Spleen (tissue), 11 donors: Measurements from ENCODE around the gene PTBP3. TPM values are rescaled to one million over a fixed set of nuclear protein-coding genes. Genes with fewer than 3 reads are reported as not detected.
"Not testable (repeated sequence)": the region's sequence is repeated elsewhere in the genome, so short reads cannot be mapped to it uniquely, and the experiment has no call there.

ENCODE experiments used
- DNase-seq: peaks from one replicate; pipeline ENCODE4 v3.0.0-alpha.2; 2020
- H3K27ac ChIP-seq, 8 donors: fragments of 200-600 bp; sonication (generic) in 7 of 8; 1 replicate in 4 of 8; 2 replicates in 4 of 8; pipeline versions ENCODE4 v1.5.0 to v1.8.0; 2016 to 2021; ENCODE audit warnings: inconsistent platforms in 4 of 8, mild to moderate bottlenecking in 4 of 8, moderate library complexity in 1 of 8
- H3K27me3 ChIP-seq, 7 donors: fragments of 200-600 bp; sonication (generic) in 6 of 7; replicated peaks in 1 of 7; 1 replicate in 4 of 7; 2 replicates in 3 of 7; pipeline versions ENCODE4 v1.5.0 to v1.8.0; 2016 to 2021; ENCODE audit warnings: inconsistent platforms in 3 of 7, mild to moderate bottlenecking in 1 of 7
- H3K36me3 ChIP-seq, 6 donors: fragments of 200-600 bp; sonication (generic) in 5 of 6; 1 replicate in 4 of 6; 2 replicates in 2 of 6; pipeline versions ENCODE4 v1.5.0 to v1.8.0; 2016 to 2021; ENCODE audit warnings: inconsistent platforms in 2 of 6
- H3K4me1 ChIP-seq, 6 donors: fragments of 200-600 bp; sonication (generic) in 5 of 6; 1 replicate in 3 of 6; 2 replicates in 3 of 6; pipeline versions ENCODE4 v1.5.0 to v1.8.0; 2016 to 2021; ENCODE audit warnings: inconsistent platforms in 3 of 6
- H3K4me3 ChIP-seq, 8 donors: fragments of 200-600 bp; sonication (generic) in 7 of 8; 1 replicate in 4 of 8; 2 replicates in 4 of 8; pipeline versions ENCODE4 v1.5.0 to v1.8.0; 2016 to 2021; ENCODE audit warnings: inconsistent platforms in 4 of 8, mild to moderate bottlenecking in 4 of 8, moderate library complexity in 2 of 8
- H3K9me3 ChIP-seq, 8 donors: fragments of 200-600 bp; sonication (generic) in 7 of 8; 1 replicate in 4 of 8; 2 replicates in 4 of 8; pipeline versions ENCODE4 v1.5.0 to v1.8.0; 2016 to 2021; ENCODE audit warnings: inconsistent platforms in 4 of 8
- CTCF ChIP-seq, 11 experiments: fragments of 200-600 bp in 7 of 11; fragments of 450-650 bp in 4 of 11; sonication (generic) in 4 of 11; IDR thresholded peaks in 8 of 11; conservative IDR thresholded peaks in 3 of 11; 1 replicate in 7 of 11; 2 replicates in 4 of 11; pipeline versions ENCODE4 v1.4.0 to v1.8.0; 2016 to 2021; ENCODE audit warnings: antibody characterized with exemption in 11 of 11, inconsistent platforms in 4 of 11, mild to moderate bottlenecking in 1 of 11
- POLR2A ChIP-seq, 3 donors: fragments of 450-650 bp; IDR thresholded peaks; one replicate each; pipeline ENCODE4 v1.5.1; 2017; ENCODE audit warnings: antibody characterized with exemption in 3 of 3, mild to moderate bottlenecking in 1 of 3
- POLR2AphosphoS5 ChIP-seq, 3 donors: sonication (generic); formaldehyde crosslinking; IDR thresholded peaks; one replicate each; pipeline ENCODE4 v1.5.1; 2017; ENCODE audit warnings: antibody characterized with exemption in 3 of 3
- WGBS, 5 donors: extraction: QIAGEN DNeasy Blood & Tissue Kit in 3 of 5; methylation state at CpG; one replicate each; pipeline versions ENCODE4 v1.1.5 to v1.1.7; 2013 to 2018; 5-methylcytosine and 5-hydroxymethylcytosine counted together
- intact Hi-C: fragments of 100-400 bp; cut with DNase I; formaldehyde crosslinking; loops from one replicate; pipeline ENCODE4 v1.15.0; 2023; ENCODE audit warnings: low total_unique reads
- polyA plus RNA-seq, 3 donors: library from polyadenylated mRNA; stranded (reverse); fragments of 200-250 nt; gene quantifications; one replicate each; pipeline ENCODE4 v1.2.1, GENCODE V29; 2013
- total RNA-seq, 7 donors: library from RNA; depleted of rRNA in 3 of 7; stranded (reverse); fragments of >200 nt in 3 of 7; fragmentation: NEBNext Ultra II Directional in 4 of 7; extraction: Animal tissue kit (Norgen Biotek cat#: 25700) in 4 of 7; gene quantifications; one replicate each; pipeline versions ENCODE4 v1.1.0 to v1.2.1, GENCODE V29; 2016 to 2021
- donor health status: healthy with polysubstance abuse.
- donor health status: DM: no; HTN: no; CAD: no; lungs with moderate emphysema.
- donor health status: DM: no; HTN: no; CAD: no.
- donor health status: Bipolar disorder and iron deficiency.
- donor health status: healthy.
- donor health status: DM: no; HTN: no; CAD: no.
- donor health status: DM: yes; HTN: yes; CAD: no.

PTBP3 gene
- total and polyA plus RNA-seq, 10 donors: 10.6 to 107 (median 85.6) TPM

- Histone ChIP-seq H3K9me3 (peaks cover 0 to 6% (median 1%) of the 10 kb centered on the region in 8 donors), H3K36me3 (no peaks in the 10 kb centered on the region), H3K4me1 (peaks cover 5 to 29% (median 25%) of the 10 kb centered on the region in 6 donors), H3K27ac (no peak overlapping the region), H3K27me3 (no peaks in the 10 kb centered on the region), H3K4me3 (no peak overlapping the region)
- intact Hi-C loops: no loop called here
- no peak for TF ChIP-seq CTCF (IDR thresholded peaks at IDR 0.05 in 8 of 11, conservative IDR thresholded peaks at IDR 0.05 in 3 of 11)
- no peak for TF ChIP-seq POLR2A (IDR thresholded peaks at IDR 0.05)
- no peak for TF ChIP-seq POLR2AphosphoS5 (IDR thresholded peaks at IDR 0.05)
- no peak for DNase-seq
- 93 to 100% (median 96%) methylated on average over 3 to 5 of the region's 5 CpGs for WGBS, 5 donors
Measured at GRCh38 chr9:112375361-112375760, 41.9 kb upstream of the PTBP3 start.

GRCh38 chr9:112374232-112374631 is 40.8 kb upstream of the PTBP3 start:
- DNase-seq, H3K4me3 ChIP-seq, H3K27me3 ChIP-seq, H3K27ac ChIP-seq, H3K36me3 ChIP-seq, intact Hi-C loops: not testable (repeated sequence)
- WGBS, 5 donors: 89 to 97% (median 96%) methylated on average over 2 of the region's 2 CpGs
- Histone ChIP-seq H3K9me3 (peaks cover 0 to 17% (median 12%) of the 10 kb centered on the region in 8 donors), H3K4me1 (peaks cover 5 to 29% (median 25%) of the 10 kb centered on the region in 6 donors)

GRCh38 chr9:112373666-112374065 is 40.2 kb upstream of the PTBP3 start:
- intact Hi-C loops, H3K27me3 ChIP-seq, H3K27ac ChIP-seq, H3K4me3 ChIP-seq, DNase-seq, H3K36me3 ChIP-seq: not testable (repeated sequence)
- Histone ChIP-seq H3K4me1 (peaks cover 5 to 25% (median 22%) of the 10 kb centered on the region in 6 donors), H3K9me3 (peaks cover 0 to 23% (median 18%) of the 10 kb centered on the region in 8 donors)
- 75 to 90% (median 81%) methylated on average over 2 of the region's 2 CpGs for WGBS, 5 donors

GRCh38 chr9:112371060-112371459 is 37.6 kb upstream of the PTBP3 start:
- H3K27me3 ChIP-seq: no peaks in the 10 kb centered on the region
- WGBS, 5 donors: 0 to 97% (median 50%) methylated on average over 1 of the region's 1 CpG
- peaks cover 0 to 46% (median 34%) of the 10 kb centered on the region in 8 donors for H3K9me3 ChIP-seq
- no peaks in the 10 kb centered on the region for H3K4me1 ChIP-seq
- no peak for DNase-seq
- TF ChIP-seq CTCF (IDR thresholded peaks at IDR 0.05 in 8 of 11, conservative IDR thresholded peaks at IDR 0.05 in 3 of 11) (no peak), POLR2A (IDR thresholded peaks at IDR 0.05) (no peak), POLR2AphosphoS5 (IDR thresholded peaks at IDR 0.05) (no peak)
- no peak overlapping the region for H3K4me3 ChIP-seq
- no peak overlapping the region for H3K27ac ChIP-seq
- intact Hi-C loops: no loop called here
- no peaks in the 10 kb centered on the region for H3K36me3 ChIP-seq

- TF ChIP-seq POLR2AphosphoS5 (IDR thresholded peaks at IDR 0.05) (no peak), POLR2A (IDR thresholded peaks at IDR 0.05) (no peak), CTCF (IDR thresholded peaks at IDR 0.05 in 8 of 11, conservative IDR thresholded peaks at IDR 0.05 in 3 of 11) (no peak)
- Histone ChIP-seq H3K36me3 (no peaks in the 10 kb centered on the region), H3K27ac (no peak overlapping the region), H3K4me3 (no peak overlapping the region), H3K4me1 (no peaks in the 10 kb centered on the region), H3K9me3 (peaks cover 0 to 57% (median 38%) of the 10 kb centered on the region in 8 donors), H3K27me3 (no peaks in the 10 kb centered on the region)
- 85 to 97% (median 90%) methylated on average over 1 of the region's 1 CpG for WGBS, 5 donors
- no peak for DNase-seq
- intact Hi-C loops: no loop called here
Measured at GRCh38 chr9:112369817-112370216, 36.4 kb upstream of the PTBP3 start.
